ENCODE results near the gene WDTC1. TPM values are rescaled to one million over a fixed set of nuclear protein-coding genes. Genes with fewer than 3 reads are reported as not detected.

WDTC1 gene
- total RNA-seq, 1 experiment from 2014 or later, result 19.0 TPM

GRCh38 chr1:27341525-27342252, 107.3 kb downstream of the WDTC1 start, which contains the start of gene SYTL1:
Gene SYTL1 (plus strand): TSS chr1:27342022. CDS start chr1:27345335, 3,313 bp downstream.
- H3K23me2 ChIP-seq (ENCODE audit: insufficient read length, low read depth, low read length, poor library complexity, severe bottlenecking), result no peaks in the 10 kb centered on the region
- H3K27me3 Mint-ChIP-seq (ENCODE audit: low read depth), result peaks cover 2% of the 10 kb centered on the region
- H3K18ac ChIP-seq (ENCODE audit: insufficient read length, low read depth, low read length), result no peak within 1 kb of the TSS
- H4K5ac ChIP-seq (ENCODE audit: insufficient read length, low read depth, low read length), result no peak within 1 kb of the TSS
- H3K56ac ChIP-seq (ENCODE audit: insufficient read length, low read depth, low read length), result no peak within 1 kb of the TSS
- H3K27me3 ChIP-seq (ENCODE audit: insufficient read depth, low read length), result no peaks in the 10 kb centered on the region
- no peak within 1 kb of the TSS for H2AFZ ChIP-seq (ENCODE audit: low read length)
- peak within 1 kb of the TSS; percentile 58 to 71 for H3K4me3 Mint-ChIP-seq
- H3K4me2 ChIP-seq (ENCODE audit: insufficient read depth, insufficient read length, low read length), result peak within 1 kb of the TSS; percentile 14
- no peak within 1 kb of the TSS for H2BK15ac ChIP-seq (ENCODE audit: low read depth, low read length)
- no peak within 1 kb of the TSS for H3K4ac ChIP-seq (ENCODE audit: low read depth, low read length)
- no peak within 1 kb of the TSS for H2BK12ac ChIP-seq (ENCODE audit: insufficient read length, low read depth, low read length)
- no peaks in the 10 kb centered on the region for H3K79me1 ChIP-seq (ENCODE audit: insufficient read depth, low read depth, low read length, poor library complexity, severe bottlenecking)
- H2BK120ac ChIP-seq (ENCODE audit: low read depth, low read length, poor library complexity, severe bottlenecking), result no peak within 1 kb of the TSS
- H3K23ac ChIP-seq (ENCODE audit: insufficient read length, low read depth, low read length), result no peak within 1 kb of the TSS
- no CpG with 5 or more reads among the region's 22 CpGs for WGBS (ENCODE audit: extremely low coverage, insufficient read length, low lambda C conversion rate)
- no peak within 1 kb of the TSS for H3K9ac ChIP-seq (ENCODE audit: extremely low read depth, insufficient read length, low read length)
- H3K9me3 ChIP-seq (ENCODE audit: control insufficient read depth, low read depth, low read length), result no peaks in the 10 kb centered on the region
- peak within 1 kb of the TSS; percentile 36 to 73 (median 72); a peak in 6 of 7 replicates for H3K27ac Mint-ChIP-seq
- no peaks in the 10 kb centered on the region for H3K9me3 Mint-ChIP-seq
- H3K4me1 ChIP-seq (ENCODE audit: insufficient read depth, low read length), result no peaks in the 10 kb centered on the region; the same call in 1 of the 2 replicates
- H3K27ac ChIP-seq (ENCODE audit: insufficient read length, low read depth, low read length), result no peak within 1 kb of the TSS
- TF ChIP-seq CTCF (conservative IDR thresholded peaks at IDR 0.05), result no peak
- H4K8ac ChIP-seq (replicated peaks; ENCODE audit: insufficient read length, low read depth, low read length), result no peak within 1 kb of the TSS
- H3K79me2 ChIP-seq (ENCODE audit: insufficient read depth, low read length), result no peaks in the 10 kb centered on the region
- peak within 1 kb of the TSS; percentile 28; the same call in 1 of the 2 replicates for H3K14ac ChIP-seq (ENCODE audit: insufficient read depth, low read length)
- no peak within 1 kb of the TSS for H2AK5ac ChIP-seq (ENCODE audit: insufficient read length, low read length)
- H3T11ph ChIP-seq (ENCODE audit: low read length), result no peak within 1 kb of the TSS
- DNase-seq, result peak; percentile 75
- no peak within 1 kb of the TSS for H2BK5ac ChIP-seq (ENCODE audit: insufficient read length, low read length)
- H4K91ac ChIP-seq (ENCODE audit: insufficient read length, low read depth, low read length), result no peak within 1 kb of the TSS
- peaks cover 2 to 17% (median 11%) of the 10 kb centered on the region in 3 experiments; a peak in 5 of 7 replicates for H3K36me3 Mint-ChIP-seq (ENCODE audit: insufficient read depth in 1 of 3, low read depth in 3 of 3)
- H4K20me1 ChIP-seq (ENCODE audit: control insufficient read depth, insufficient read depth, insufficient read length), result no peaks in the 10 kb centered on the region
- no peak within 1 kb of the TSS for H2BK20ac ChIP-seq (ENCODE audit: low read depth, low read length, poor library complexity, severe bottlenecking)
- peaks cover 38 to 43% of the 10 kb centered on the region in 2 experiments for H3K4me1 Mint-ChIP-seq
